ENCODE results near the gene TP53TG3C. TPM values are rescaled to one million over a fixed set of nuclear protein-coding genes. Genes with fewer than 3 reads are reported as not detected.

Gene TP53TG3C
- not detected in 2 replicates for total RNA-seq

GRCh38 chr16:33193926-33194325 is at the start of gene TP53TG3C:
Gene TP53TG3C (plus strand): TSS chr16:33194226. CDS start chr16:33194294, 68 bp downstream.

Other genes starting within 250 kb of the TP53TG3C start
- not detected in 2 replicates for gene TP53TG3E, start 110.1 kb downstream of the TP53TG3C start, total RNA-seq
- gene TP53TG3B, start 166.6 kb downstream of the TP53TG3C start, total RNA-seq, result not detected in 2 replicates

Measured in bladder microvascular endothelial cell (primary cell).